Memory B cell (primary cell): Measurements from ENCODE around the gene CTIF.

Experiments used
- ATAC-seq: fragments of 150-1000 bp; cut with Tn5 transposase; 2 replicates; pipeline ENCODE4 v1.10.0; 2021; ENCODE audit warnings: low read depth, mild to moderate bottlenecking, moderate library complexity
- DNase-seq, 2 donors: peaks; one replicate each; pipeline ENCODE4 v3.0.0; 2022; ENCODE audit warnings: low spot score in 2 of 2
- H3K27ac Mint-ChIP-seq: one replicate; pipeline ENCODE4 v1.8.0; 2022; ENCODE audit warnings: mild to moderate bottlenecking, moderate library complexity, mixed read lengths
- H3K27me3 Mint-ChIP-seq: one replicate; pipeline ENCODE4 v1.8.0; 2022; ENCODE audit warnings: mixed read lengths
- H3K36me3 Mint-ChIP-seq: one replicate; pipeline ENCODE4 v1.8.0; 2022; ENCODE audit warnings: mild to moderate bottlenecking, mixed read lengths
- H3K4me1 Mint-ChIP-seq: one replicate; pipeline ENCODE4 v1.8.0; 2022; ENCODE audit warnings: mixed read lengths
- H3K4me3 Mint-ChIP-seq: one replicate; pipeline ENCODE4 v1.8.0; 2022; ENCODE audit warnings: mild to moderate bottlenecking, moderate library complexity, mixed read lengths
- H3K9me3 Mint-ChIP-seq: one replicate; pipeline ENCODE4 v1.8.0; 2022; ENCODE audit warnings: mixed read lengths

The CTIF gene

GRCh38 chr18:48836806-48837615, 298.2 kb downstream of the CTIF start:
- Mint-ChIP-seq H3K4me3 (no peak overlapping the region), H3K4me1 (peaks cover 27% of the 10 kb centered on the region), H3K36me3 (no peaks in the 10 kb centered on the region), H3K27ac (no peak overlapping the region), H3K9me3 (no peaks in the 10 kb centered on the region), H3K27me3 (no peaks in the 10 kb centered on the region)
- no peak for DNase-seq
- ATAC-seq: no peak

- H3K4me3 Mint-ChIP-seq: no peak overlapping the region
- H3K27me3 Mint-ChIP-seq: no peaks in the 10 kb centered on the region
- no peak overlapping the region for H3K27ac Mint-ChIP-seq
- DNase-seq: no peak
- peaks cover 29% of the 10 kb centered on the region for H3K4me1 Mint-ChIP-seq
- H3K36me3 Mint-ChIP-seq: no peaks in the 10 kb centered on the region
- no peaks in the 10 kb centered on the region for H3K9me3 Mint-ChIP-seq
- ATAC-seq: no peak
These were observed 298.8 kb downstream of the CTIF start for GRCh38 chr18:48837676-48838075.

- ATAC-seq (no peak), DNase-seq (no peak)
- Mint-ChIP-seq H3K4me1 (peaks cover 24% of the 10 kb centered on the region), H3K4me3 (no peak overlapping the region), H3K36me3 (no peaks in the 10 kb centered on the region), H3K9me3 (no peaks in the 10 kb centered on the region), H3K27me3 (no peaks in the 10 kb centered on the region), H3K27ac (no peak overlapping the region)
These were observed 299.4 kb downstream of the CTIF start for GRCh38 chr18:48838166-48838775.

GRCh38 chr18:48838921-48839818, 300.3 kb downstream of the CTIF start:
- Mint-ChIP-seq H3K9me3 (no peaks in the 10 kb centered on the region), H3K36me3 (no peaks in the 10 kb centered on the region), H3K27me3 (no peaks in the 10 kb centered on the region), H3K4me3 (no peak overlapping the region), H3K4me1 (peaks cover 22% of the 10 kb centered on the region), H3K27ac (peak overlapping the region; percentile 43)
- DNase-seq (no peak), ATAC-seq (no peak)

- no peak for ATAC-seq
- Mint-ChIP-seq H3K9me3 (no peaks in the 10 kb centered on the region), H3K27ac (no peak overlapping the region)
These were observed 301.1 kb downstream of the CTIF start for GRCh38 chr18:48839819-48840490.

GRCh38 chr18:48840491-48840877, 301.7 kb downstream of the CTIF start:
- no peaks in the 10 kb centered on the region for H3K36me3 Mint-ChIP-seq
- H3K27me3 Mint-ChIP-seq: no peaks in the 10 kb centered on the region
- no peak overlapping the region for H3K4me3 Mint-ChIP-seq
- no peaks in the 10 kb centered on the region for H3K9me3 Mint-ChIP-seq
- H3K27ac Mint-ChIP-seq: no peak overlapping the region
- H3K4me1 Mint-ChIP-seq: peaks cover 12% of the 10 kb centered on the region
- DNase-seq (no peak), ATAC-seq (no peak)

More at GRCh38 chr18:48839819-48840490, 301.1 kb downstream of the CTIF start:
- DNase-seq: no peak
- H3K36me3 Mint-ChIP-seq: no peaks in the 10 kb centered on the region
- H3K4me1 Mint-ChIP-seq: peaks cover 15% of the 10 kb centered on the region
- H3K27me3 Mint-ChIP-seq: no peaks in the 10 kb centered on the region
- no peak overlapping the region for H3K4me3 Mint-ChIP-seq

GRCh38 chr18:48841381-48842258, 302.8 kb downstream of the CTIF start:
- H3K36me3 Mint-ChIP-seq: no peaks in the 10 kb centered on the region
- ATAC-seq (no peak), DNase-seq (no peak)
- H3K9me3 Mint-ChIP-seq: peaks cover 4% of the 10 kb centered on the region
- peaks cover 12% of the 10 kb centered on the region for H3K4me1 Mint-ChIP-seq
- no peak overlapping the region for H3K4me3 Mint-ChIP-seq
- H3K27me3 Mint-ChIP-seq: peaks cover 4% of the 10 kb centered on the region
- no peak overlapping the region for H3K27ac Mint-ChIP-seq

- Mint-ChIP-seq H3K4me1 (peaks cover 12% of the 10 kb centered on the region), H3K27ac (no peak overlapping the region), H3K9me3 (peaks cover 5% of the 10 kb centered on the region), H3K27me3 (peaks cover 5% of the 10 kb centered on the region), H3K36me3 (no peaks in the 10 kb centered on the region), H3K4me3 (no peak overlapping the region)
- DNase-seq (no peak), ATAC-seq (peak; percentile 32)
These were observed 303.6 kb downstream of the CTIF start for GRCh38 chr18:48842259-48843061.

GRCh38 chr18:48843162-48843561, 304.3 kb downstream of the CTIF start:
- ATAC-seq: no peak

GRCh38 chr18:48843596-48843995, 304.8 kb downstream of the CTIF start:
- peaks cover 8% of the 10 kb centered on the region for H3K4me1 Mint-ChIP-seq
- H3K27me3 Mint-ChIP-seq: peaks cover 5% of the 10 kb centered on the region
- no peak for ATAC-seq
- H3K9me3 Mint-ChIP-seq: peaks cover 5% of the 10 kb centered on the region
- no peak overlapping the region for H3K27ac Mint-ChIP-seq
- no peak overlapping the region for H3K4me3 Mint-ChIP-seq
- no peak for DNase-seq
- no peaks in the 10 kb centered on the region for H3K36me3 Mint-ChIP-seq

More at GRCh38 chr18:48843162-48843561, 304.3 kb downstream of the CTIF start:
- Mint-ChIP-seq H3K27ac (no peak overlapping the region), H3K4me3 (no peak overlapping the region), H3K36me3 (no peaks in the 10 kb centered on the region), H3K9me3 (peaks cover 5% of the 10 kb centered on the region), H3K4me1 (peaks cover 11% of the 10 kb centered on the region), H3K27me3 (peaks cover 5% of the 10 kb centered on the region)
- DNase-seq: no peak

- no peak overlapping the region for H3K4me3 Mint-ChIP-seq
- ATAC-seq (no peak), DNase-seq (no peak)
- H3K27ac Mint-ChIP-seq: no peak overlapping the region
- H3K4me1 Mint-ChIP-seq: peaks cover 5% of the 10 kb centered on the region
- H3K9me3 Mint-ChIP-seq: peaks cover 5% of the 10 kb centered on the region
- no peaks in the 10 kb centered on the region for H3K36me3 Mint-ChIP-seq
- peaks cover 5% of the 10 kb centered on the region for H3K27me3 Mint-ChIP-seq
These were observed 305.4 kb downstream of the CTIF start for GRCh38 chr18:48844271-48844670.

- Mint-ChIP-seq H3K36me3 (no peaks in the 10 kb centered on the region), H3K27me3 (peaks cover 5% of the 10 kb centered on the region), H3K9me3 (peaks cover 5% of the 10 kb centered on the region), H3K4me1 (peaks cover 5% of the 10 kb centered on the region), H3K4me3 (no peak overlapping the region), H3K27ac (no peak overlapping the region)
- no peak for ATAC-seq
- no peak for DNase-seq
These were observed 306.3 kb downstream of the CTIF start for GRCh38 chr18:48845174-48845573.
